LNCaP clone FGC (cell line): ENCODE measurements around the gene ABHD10.

Source experiments
- DNase-seq: peaks from one replicate; pipeline ENCODE4 v3.0.0-alpha.2; 2011; ENCODE audit warnings: low read depth
- H3K4me3 ChIP-seq: 2 replicates; pipeline ENCODE4 v1.5.1; 2011; ENCODE audit warnings: mild to moderate bottlenecking, low read depth, low read length, control low read depth
- CTCF ChIP-seq: IDR thresholded peaks from 2 replicates; pipeline ENCODE4 v1.5.1; 2012; ENCODE audit warnings: mild to moderate bottlenecking; ENCODE audit not compliant: control insufficient read depth, insufficient read depth; ENCODE audit errors: extremely low read depth

The ABHD10 gene

GRCh38 chr3:111980716-111981456, 2.1 kb downstream of the ABHD10 start:
- no peak for DNase-seq
- no peak for TF ChIP-seq CTCF
- H3K4me3 ChIP-seq = no peak overlapping the region

GRCh38 chr3:111981457-111981763, 2.6 kb downstream of the ABHD10 start:
- DNase-seq = no peak
- H3K4me3 ChIP-seq = no peak overlapping the region
- TF ChIP-seq CTCF = no peak

GRCh38 chr3:111984636-111985298, 5.9 kb downstream of the ABHD10 start:
- no peak for TF ChIP-seq CTCF
- no peak for DNase-seq

GRCh38 chr3:111986800-111987199, 8.0 kb downstream of the ABHD10 start:
- TF ChIP-seq CTCF = no peak
- H3K4me3 ChIP-seq = no peak overlapping the region
- no peak for DNase-seq

More at GRCh38 chr3:111984636-111985298, 5.9 kb downstream of the ABHD10 start:
- H3K4me3 ChIP-seq = no peak overlapping the region

GRCh38 chr3:111989061-111989678, 10.3 kb downstream of the ABHD10 start:
- DNase-seq = no peak

GRCh38 chr3:111993038-111993437, 14.2 kb downstream of the ABHD10 start:
- no peak overlapping the region for H3K4me3 ChIP-seq
- DNase-seq = no peak
- TF ChIP-seq CTCF = no peak

More at GRCh38 chr3:111989061-111989678, 10.3 kb downstream of the ABHD10 start:
- peak; percentile 82 for TF ChIP-seq CTCF
- no peak overlapping the region for H3K4me3 ChIP-seq
